Bronchial smooth muscle cell (primary cell): ENCODE results near the gene ALDH1B1. TPM values are rescaled to one million over a fixed set of nuclear protein-coding genes. Genes with fewer than 3 reads are reported as not detected.

Experiments
- total RNA-seq: library from RNA; depleted of rRNA; stranded (reverse); fragments of >200 nt; gene quantifications from 2 replicates; pipeline ENCODE4 v1.2.1, GENCODE V29; 2014

The ALDH1B1 gene
- 6.2 and 6.3 TPM in 2 replicates for total RNA-seq

DNA sequence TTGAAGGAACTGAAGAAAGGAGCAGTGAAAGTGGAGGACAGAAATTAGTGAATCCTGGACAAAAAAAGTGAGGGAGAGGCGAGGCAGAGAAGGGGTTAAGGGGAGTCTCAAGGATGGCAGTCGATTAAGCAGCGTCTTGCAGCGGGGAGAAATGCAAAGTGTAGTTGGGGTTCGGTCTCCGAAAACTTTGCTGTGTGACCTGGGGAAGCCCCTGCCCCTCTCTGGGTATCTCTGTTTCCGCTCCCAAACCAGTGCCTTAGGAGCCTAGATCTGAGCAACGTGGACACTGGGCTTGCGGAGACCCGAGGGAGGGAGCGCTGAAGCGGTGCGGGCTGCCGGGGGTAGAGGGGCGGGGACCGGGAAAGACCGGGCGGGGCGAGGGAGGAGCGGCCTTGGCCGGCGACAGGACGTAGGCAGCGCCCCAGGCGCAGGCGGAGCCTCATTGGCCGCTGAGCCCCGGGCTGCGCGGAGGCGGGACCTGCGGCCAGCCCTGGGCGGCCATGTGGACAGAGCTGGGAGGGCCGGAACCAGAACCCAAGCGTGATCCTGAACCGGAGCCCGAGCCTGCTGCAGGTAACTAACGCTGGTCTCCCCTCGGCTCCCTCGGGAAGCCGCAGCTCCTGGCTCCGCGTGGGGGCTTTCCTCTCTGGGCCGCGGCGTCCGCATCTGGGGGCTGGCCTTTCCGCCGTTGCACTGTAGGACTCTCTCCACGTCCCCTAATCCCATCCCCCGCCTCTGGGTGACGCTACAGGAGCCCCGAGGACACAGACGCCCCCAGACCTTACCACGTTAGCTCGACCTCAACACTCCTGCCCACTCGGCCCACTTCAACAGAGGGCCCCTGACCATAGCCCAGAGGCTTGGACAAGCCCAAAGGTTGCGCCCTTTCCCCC, at the start of gene ALDH1B1:
Gene ALDH1B1 (plus strand): TSS at position 468 of the 893 bp plus-strand sequence. CDS start 3,047 bp downstream, outside the sequence.

DNA sequence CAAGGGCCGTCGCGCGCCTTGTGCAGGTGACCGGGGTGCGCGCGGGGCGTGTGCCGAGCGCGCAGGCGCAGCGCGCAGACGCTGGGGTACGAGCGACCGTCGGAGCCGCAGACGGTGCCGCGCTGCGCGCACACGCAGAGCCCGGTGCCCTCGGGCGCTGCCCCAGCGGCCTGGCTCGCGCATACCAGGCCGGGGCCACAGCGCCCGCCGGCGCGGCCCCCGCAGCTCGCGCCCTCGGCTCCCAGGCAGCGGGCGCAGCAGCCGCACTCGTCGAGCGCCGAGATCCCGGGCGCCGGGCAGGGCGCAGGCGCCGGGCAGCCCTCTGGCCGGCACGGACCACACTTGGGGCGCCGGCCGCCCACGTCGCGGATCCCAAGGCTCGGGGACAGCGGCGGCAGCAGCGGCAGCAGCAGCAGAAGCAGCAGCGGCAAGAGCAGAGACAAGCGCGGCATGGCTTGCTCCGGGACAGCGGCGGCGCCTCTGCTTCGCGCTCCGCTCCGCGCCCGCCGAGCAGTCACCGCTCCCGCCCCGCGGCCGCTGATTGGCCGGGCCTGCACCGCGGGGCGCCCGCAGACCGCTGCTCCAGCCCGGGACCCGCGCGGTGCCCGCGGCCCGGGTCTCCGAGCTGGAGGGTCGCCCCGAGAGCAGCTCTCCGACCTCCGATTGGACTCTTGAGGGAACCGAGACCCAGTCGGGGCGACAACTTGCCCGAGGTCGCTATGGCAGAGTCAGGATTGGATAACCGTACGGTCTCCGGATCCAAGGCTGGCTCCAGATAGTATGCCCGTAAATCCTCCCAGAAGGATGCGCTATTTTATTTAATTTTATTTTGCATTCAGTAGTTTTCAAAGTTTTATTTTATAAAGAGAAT, 31.7 kb downstream of the ALDH1B1 start, which contains the start of gene IGFBPL1:
Gene IGFBPL1 (minus strand): TSS at position 482 of the 871 bp plus-strand sequence. CDS start 30 bp downstream, at position 452.

Other genes with a start within 250 kb of the ALDH1B1 start
- not detected in 2 replicates for gene IGFBPL1, start 31.8 kb downstream of the ALDH1B1 start, total RNA-seq
- not detected in 2 replicates for gene ANKRD18A, start 227.9 kb downstream of the ALDH1B1 start, total RNA-seq